ENCODE data around the gene CPE.
"Not testable (repeated sequence)": the region's sequence is repeated elsewhere in the genome, so short reads cannot be mapped to it uniquely, and the experiment has no call there.

Gene CPE

GRCh38 chr4:165478260-165478659, 99.5 kb downstream of the CPE start:
- Histone ChIP-seq H3K36me3 (replicated peaks in 1 of 2; ENCODE audit: control insufficient read depth in 2 of 2, insufficient read depth in 2 of 2, low read length in 2 of 2) (peaks cover 0 to 5% of the 10 kb centered on the region in 2 donors), H4K8ac (ENCODE audit: low read depth, low read length) (no peak overlapping the region), H2BK12ac (ENCODE audit: low read length) (no peak overlapping the region), H3K9ac (ENCODE audit: low read depth, low read length, poor library complexity) (no peak overlapping the region), H3K23ac (ENCODE audit: low read depth, low read length, poor library complexity) (no peak overlapping the region), H4K91ac (ENCODE audit: low read depth, low read length, poor library complexity) (no peak overlapping the region), H3K9me3 (replicated peaks in 1 of 2; ENCODE audit: control insufficient read depth in 2 of 2, insufficient read depth in 1 of 2, low read depth in 1 of 2, low read length in 2 of 2) (peaks cover 13% of the 10 kb centered on the region in 2 donors), H3K4me1 (ENCODE audit: control insufficient read depth in 2 of 2, insufficient read depth in 1 of 2, low read depth in 1 of 2, low read length in 2 of 2) (no peaks in the 10 kb centered on the region), H3K4me3 (ENCODE audit: low read length in 2 of 2) (no peak overlapping the region), H3K79me1 (ENCODE audit: low read depth, low read length) (no peaks in the 10 kb centered on the region), H2AFZ (ENCODE audit: low read length) (no peak overlapping the region), H2BK120ac (ENCODE audit: low read depth, low read length) (no peak overlapping the region), H3K4me2 (ENCODE audit: insufficient read depth, low read length, poor library complexity, severe bottlenecking) (no peak overlapping the region), H3K14ac (ENCODE audit: low read length) (no peak overlapping the region), H3K27ac (replicated peaks; ENCODE audit: low read length) (no peak overlapping the region), H2BK15ac (ENCODE audit: low read length) (no peak overlapping the region), H2AK5ac (ENCODE audit: low read depth, low read length) (no peak overlapping the region), H3K27me3 (ENCODE audit: control insufficient read depth in 3 of 3, insufficient read depth in 3 of 3, low read depth in 1 of 3, low read length in 3 of 3) (no peaks in the 10 kb centered on the region), H3K4ac (ENCODE audit: low read length) (no peak overlapping the region), H2BK5ac (ENCODE audit: low read length) (no peak overlapping the region), H3K18ac (ENCODE audit: low read length) (no peak overlapping the region)
- no CpG with 5 or more reads among the region's 1 CpG for WGBS, 2 donors (ENCODE audit: extremely low coverage in 2 of 2, insufficient read length in 2 of 2, insufficient replicate concordance in 1 of 2)
- DNase-seq (ENCODE audit: low spot score), result no peak

GRCh38 chr4:165481053-165481835, 102.4 kb downstream of the CPE start:
- Histone ChIP-seq H3K4me3 (ENCODE audit: low read length in 2 of 2) (no peak overlapping the region), H4K91ac (ENCODE audit: low read depth, low read length, poor library complexity) (no peak overlapping the region), H2BK5ac (ENCODE audit: low read length) (no peak overlapping the region), H3K9ac (ENCODE audit: low read depth, low read length, poor library complexity) (no peak overlapping the region), H3K79me1 (ENCODE audit: low read depth, low read length) (no peaks in the 10 kb centered on the region), H3K4me1 (ENCODE audit: control insufficient read depth in 2 of 2, insufficient read depth in 1 of 2, low read depth in 1 of 2, low read length in 2 of 2) (no peaks in the 10 kb centered on the region), H3K23ac (ENCODE audit: low read depth, low read length, poor library complexity) (no peak overlapping the region), H3K14ac (ENCODE audit: low read length) (no peak overlapping the region), H2AFZ (ENCODE audit: low read length) (no peak overlapping the region), H3K9me3 (replicated peaks in 1 of 2; ENCODE audit: control insufficient read depth in 2 of 2, insufficient read depth in 1 of 2, low read depth in 1 of 2, low read length in 2 of 2) (no peaks in the 10 kb centered on the region), H3K27ac (replicated peaks; ENCODE audit: low read length) (no peak overlapping the region), H2BK120ac (ENCODE audit: low read depth, low read length) (no peak overlapping the region), H3K18ac (ENCODE audit: low read length) (no peak overlapping the region), H2BK12ac (ENCODE audit: low read length) (no peak overlapping the region), H2BK15ac (ENCODE audit: low read length) (no peak overlapping the region), H2AK5ac (ENCODE audit: low read depth, low read length) (no peak overlapping the region), H3K4ac (ENCODE audit: low read length) (no peak overlapping the region), H3K27me3 (ENCODE audit: control insufficient read depth in 3 of 3, insufficient read depth in 3 of 3, low read depth in 1 of 3, low read length in 3 of 3) (no peaks in the 10 kb centered on the region), H4K8ac (ENCODE audit: low read depth, low read length) (no peak overlapping the region), H3K36me3 (replicated peaks in 1 of 2; ENCODE audit: control insufficient read depth in 2 of 2, insufficient read depth in 2 of 2, low read length in 2 of 2) (peaks cover 0 to 2% of the 10 kb centered on the region in 2 donors), H3K4me2 (ENCODE audit: insufficient read depth, low read length, poor library complexity, severe bottlenecking) (no peak overlapping the region)
- no CpG with 5 or more reads among the region's 3 CpGs for WGBS, 2 donors (ENCODE audit: extremely low coverage in 2 of 2, insufficient read length in 2 of 2, insufficient replicate concordance in 1 of 2)
- DNase-seq (ENCODE audit: low spot score), result no peak

GRCh38 chr4:165489786-165490185, 111.0 kb downstream of the CPE start:
- no peak overlapping the region for H3K18ac ChIP-seq (ENCODE audit: low read length)
- no peak overlapping the region for H3K14ac ChIP-seq (ENCODE audit: low read length)
- peak overlapping the region; percentile 45 for H3K27ac ChIP-seq (replicated peaks; ENCODE audit: low read length)
- H3K4me2 ChIP-seq (ENCODE audit: insufficient read depth, low read length, poor library complexity, severe bottlenecking), result no peak overlapping the region
- H3K4me1 ChIP-seq (ENCODE audit: control insufficient read depth in 2 of 2, insufficient read depth in 1 of 2, low read depth in 1 of 2, low read length in 2 of 2), result peaks cover 0 to 2% of the 10 kb centered on the region in 2 donors
- H2BK15ac ChIP-seq (ENCODE audit: low read length), result no peak overlapping the region
- H2BK5ac ChIP-seq (ENCODE audit: low read length), result no peak overlapping the region
- no peak overlapping the region for H2AK5ac ChIP-seq (ENCODE audit: low read depth, low read length)
- no peaks in the 10 kb centered on the region for H3K9me3 ChIP-seq (replicated peaks in 1 of 2; ENCODE audit: control insufficient read depth in 2 of 2, insufficient read depth in 1 of 2, low read depth in 1 of 2, low read length in 2 of 2)
- no peak overlapping the region for H4K8ac ChIP-seq (ENCODE audit: low read depth, low read length)
- H3K79me1 ChIP-seq (ENCODE audit: low read depth, low read length), result no peaks in the 10 kb centered on the region
- H3K27me3 ChIP-seq (ENCODE audit: control insufficient read depth in 3 of 3, insufficient read depth in 3 of 3, low read depth in 1 of 3, low read length in 3 of 3), result no peaks in the 10 kb centered on the region
- no peak overlapping the region for H3K4me3 ChIP-seq (ENCODE audit: low read length in 2 of 2)
- no peak overlapping the region for H2BK12ac ChIP-seq (ENCODE audit: low read length)
- no peak overlapping the region for H3K4ac ChIP-seq (ENCODE audit: low read length)
- H3K23ac ChIP-seq (ENCODE audit: low read depth, low read length, poor library complexity), result no peak overlapping the region
- WGBS, 2 donors (ENCODE audit: extremely low coverage in 2 of 2, insufficient read length in 2 of 2, insufficient replicate concordance in 1 of 2), result no CpG with 5 or more reads among the region's 1 CpG
- H4K91ac ChIP-seq (ENCODE audit: low read depth, low read length, poor library complexity), result no peak overlapping the region
- H3K36me3 ChIP-seq (replicated peaks in 1 of 2; ENCODE audit: control insufficient read depth in 2 of 2, insufficient read depth in 2 of 2, low read length in 2 of 2), result no peaks in the 10 kb centered on the region
- H2AFZ ChIP-seq (ENCODE audit: low read length), result no peak overlapping the region
- no peak for DNase-seq (ENCODE audit: low spot score)
- no peak overlapping the region for H3K9ac ChIP-seq (ENCODE audit: low read depth, low read length, poor library complexity)
- no peak overlapping the region for H2BK120ac ChIP-seq (ENCODE audit: low read depth, low read length)

GRCh38 chr4:165492583-165492982, 113.8 kb downstream of the CPE start:
- not testable (repeated sequence) for H3K18ac ChIP-seq (ENCODE audit: low read length); H3K4me3 ChIP-seq (ENCODE audit: low read length in 2 of 2); H2AFZ ChIP-seq (ENCODE audit: low read length); H3K14ac ChIP-seq (ENCODE audit: low read length); H2BK120ac ChIP-seq (ENCODE audit: low read depth, low read length); H3K4me1 ChIP-seq (ENCODE audit: control insufficient read depth in 2 of 2, insufficient read depth in 1 of 2, low read depth in 1 of 2, low read length in 2 of 2); H2BK15ac ChIP-seq (ENCODE audit: low read length); H3K79me1 ChIP-seq (ENCODE audit: low read depth, low read length); H3K27ac ChIP-seq (replicated peaks; ENCODE audit: low read length); H2BK12ac ChIP-seq (ENCODE audit: low read length); H3K27me3 ChIP-seq (ENCODE audit: control insufficient read depth in 3 of 3, insufficient read depth in 3 of 3, low read depth in 1 of 3, low read length in 3 of 3); H4K91ac ChIP-seq (ENCODE audit: low read depth, low read length, poor library complexity); H3K4me2 ChIP-seq (ENCODE audit: insufficient read depth, low read length, poor library complexity, severe bottlenecking); H3K23ac ChIP-seq (ENCODE audit: low read depth, low read length, poor library complexity); H2AK5ac ChIP-seq (ENCODE audit: low read depth, low read length); H3K4ac ChIP-seq (ENCODE audit: low read length); H3K36me3 ChIP-seq (replicated peaks in 1 of 2; ENCODE audit: control insufficient read depth in 2 of 2, insufficient read depth in 2 of 2, low read length in 2 of 2); H3K9ac ChIP-seq (ENCODE audit: low read depth, low read length, poor library complexity); H3K9me3 ChIP-seq (replicated peaks in 1 of 2; ENCODE audit: control insufficient read depth in 2 of 2, insufficient read depth in 1 of 2, low read depth in 1 of 2, low read length in 2 of 2); H4K8ac ChIP-seq (ENCODE audit: low read depth, low read length); H2BK5ac ChIP-seq (ENCODE audit: low read length); DNase-seq (ENCODE audit: low spot score)
- WGBS, 2 donors (ENCODE audit: extremely low coverage in 2 of 2, insufficient read length in 2 of 2, insufficient replicate concordance in 1 of 2), result no CpG with 5 or more reads among the region's 6 CpGs
